Right atrium auricular region (tissue), 2 donors: ENCODE results near the gene UNC5C. TPM values are rescaled to one million over a fixed set of nuclear protein-coding genes. Genes with fewer than 3 reads are reported as not detected.

Experiments
- DNase-seq: peaks from one replicate; pipeline ENCODE4 v3.0.0-alpha.2; 2019; ENCODE audit warnings: low spot score
- H3K27ac ChIP-seq, 2 donors: fragments of 200-600 bp; sonication (generic); 1 replicate in 1 of 2; 2 replicates in 1 of 2; pipeline ENCODE4 v1.5.1; 2016 to 2019
- H3K27me3 ChIP-seq, 2 donors: fragments of 200-600 bp; sonication (generic); one replicate each; pipeline versions ENCODE4 v1.5.1 to v1.6.0; 2017 to 2019
- H3K36me3 ChIP-seq: fragments of 200-600 bp; sonication (generic); one replicate; pipeline ENCODE4 v1.5.1; 2016
- H3K4me1 ChIP-seq, 2 donors: fragments of 200-600 bp; sonication (generic); one replicate each; pipeline versions ENCODE4 v1.5.1 to v1.6.0; 2017 to 2019
- H3K4me3 ChIP-seq, 2 donors: fragments of 200-600 bp; sonication (generic); 1 replicate in 1 of 2; 2 replicates in 1 of 2; pipeline ENCODE4 v1.5.1; 2017 to 2019; ENCODE audit warnings: mild to moderate bottlenecking in 1 of 2, moderate library complexity in 1 of 2
- H3K9me3 ChIP-seq, 2 donors: fragments of 200-600 bp; sonication (generic); one replicate each; pipeline ENCODE4 v1.5.1; 2019
- total RNA-seq, 2 donors: library from RNA; depleted of rRNA; stranded (reverse); fragments of >200 nt; gene quantifications; one replicate each; pipeline ENCODE4 v1.1.0, GENCODE V29; 2016
- TF ChIP-seq, protein P1 (sequence below), 2 donors: fragments of 200-600 bp; sonication (generic); IDR thresholded peaks; one replicate each; pipeline ENCODE4 v1.5.1; 2019; ENCODE audit warnings: antibody characterized with exemption in 2 of 2

UNC5C gene
- total RNA-seq, 2 donors from 2014 or later: 3.8 to 4.6 TPM

DNA sequence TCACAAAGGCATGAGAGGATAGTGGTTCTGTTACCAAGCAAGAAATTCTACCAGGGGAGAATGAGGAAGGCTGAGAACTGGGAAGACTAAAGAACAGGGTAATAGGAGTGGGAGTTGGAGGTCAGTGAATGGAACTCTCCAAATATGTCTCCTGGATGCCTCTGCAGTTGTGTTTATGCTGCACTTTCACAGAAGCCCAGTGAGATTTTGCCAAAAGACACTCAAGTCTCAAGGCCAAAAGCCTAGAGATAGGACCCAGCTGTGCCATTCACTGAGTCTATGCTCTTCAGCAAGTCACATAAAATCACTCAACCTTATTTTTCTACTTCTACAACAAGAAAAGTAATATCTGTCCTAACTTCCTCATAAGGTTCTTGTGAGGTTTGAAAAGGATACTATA, 285.4 kb downstream of the UNC5C start:
- no peak overlapping the region for H3K27ac ChIP-seq
- no peaks in the 10 kb centered on the region for H3K4me1 ChIP-seq
- TF ChIP-seq, protein P1, sequence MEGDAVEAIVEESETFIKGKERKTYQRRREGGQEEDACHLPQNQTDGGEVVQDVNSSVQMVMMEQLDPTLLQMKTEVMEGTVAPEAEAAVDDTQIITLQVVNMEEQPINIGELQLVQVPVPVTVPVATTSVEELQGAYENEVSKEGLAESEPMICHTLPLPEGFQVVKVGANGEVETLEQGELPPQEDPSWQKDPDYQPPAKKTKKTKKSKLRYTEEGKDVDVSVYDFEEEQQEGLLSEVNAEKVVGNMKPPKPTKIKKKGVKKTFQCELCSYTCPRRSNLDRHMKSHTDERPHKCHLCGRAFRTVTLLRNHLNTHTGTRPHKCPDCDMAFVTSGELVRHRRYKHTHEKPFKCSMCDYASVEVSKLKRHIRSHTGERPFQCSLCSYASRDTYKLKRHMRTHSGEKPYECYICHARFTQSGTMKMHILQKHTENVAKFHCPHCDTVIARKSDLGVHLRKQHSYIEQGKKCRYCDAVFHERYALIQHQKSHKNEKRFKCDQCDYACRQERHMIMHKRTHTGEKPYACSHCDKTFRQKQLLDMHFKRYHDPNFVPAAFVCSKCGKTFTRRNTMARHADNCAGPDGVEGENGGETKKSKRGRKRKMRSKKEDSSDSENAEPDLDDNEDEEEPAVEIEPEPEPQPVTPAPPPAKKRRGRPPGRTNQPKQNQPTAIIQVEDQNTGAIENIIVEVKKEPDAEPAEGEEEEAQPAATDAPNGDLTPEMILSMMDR (IDR thresholded peaks at IDR 0.05): no peak
- no peaks in the 10 kb centered on the region for H3K9me3 ChIP-seq
- no peak for DNase-seq
- H3K27me3 ChIP-seq: no peaks in the 10 kb centered on the region
- H3K4me3 ChIP-seq: no peak overlapping the region
- no peaks in the 10 kb centered on the region for H3K36me3 ChIP-seq

DNA sequence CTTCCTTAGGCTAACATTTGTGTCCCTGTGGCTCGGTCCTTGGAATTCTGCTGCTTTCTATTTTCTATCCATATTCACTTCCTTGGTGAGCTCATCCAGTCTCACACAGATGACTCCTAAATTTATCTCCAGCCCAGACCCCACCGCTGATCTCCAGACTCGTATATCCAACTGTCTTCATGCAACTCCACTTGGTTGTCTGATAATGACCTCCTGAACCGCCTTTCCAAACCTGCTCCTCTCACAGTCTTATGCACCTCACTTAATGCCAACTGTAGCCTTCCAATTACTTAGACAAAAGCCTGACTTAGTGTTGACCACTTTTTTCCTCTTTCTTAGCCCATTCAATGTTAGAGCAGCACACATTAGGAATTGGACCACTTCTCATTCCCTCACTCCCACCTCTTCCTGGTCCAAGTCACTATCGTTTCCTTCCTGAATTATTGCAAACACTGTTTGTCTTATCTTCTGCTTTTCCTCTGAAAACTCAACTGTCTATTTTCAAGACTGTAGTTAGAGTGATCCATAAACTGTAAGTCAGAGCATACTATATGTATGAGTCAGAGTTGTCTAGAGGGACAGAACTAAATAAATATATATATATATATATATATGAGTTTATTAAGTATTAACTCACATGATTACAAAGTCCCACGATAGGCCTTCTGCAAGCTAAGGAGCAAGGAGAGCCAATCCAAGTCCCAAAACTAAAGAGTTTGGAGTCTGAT, 292.5 kb downstream of the UNC5C start:
- Histone ChIP-seq H3K4me3 (no peak overlapping the region), H3K27me3 (no peaks in the 10 kb centered on the region), H3K36me3 (no peaks in the 10 kb centered on the region), H3K9me3 (no peaks in the 10 kb centered on the region), H3K27ac (peak overlapping the region in 1 of 2 donors; percentile 23), H3K4me1 (no peaks in the 10 kb centered on the region)
- no peak for DNase-seq
- TF ChIP-seq, protein P1 (IDR thresholded peaks at IDR 0.05): no peak

DNA sequence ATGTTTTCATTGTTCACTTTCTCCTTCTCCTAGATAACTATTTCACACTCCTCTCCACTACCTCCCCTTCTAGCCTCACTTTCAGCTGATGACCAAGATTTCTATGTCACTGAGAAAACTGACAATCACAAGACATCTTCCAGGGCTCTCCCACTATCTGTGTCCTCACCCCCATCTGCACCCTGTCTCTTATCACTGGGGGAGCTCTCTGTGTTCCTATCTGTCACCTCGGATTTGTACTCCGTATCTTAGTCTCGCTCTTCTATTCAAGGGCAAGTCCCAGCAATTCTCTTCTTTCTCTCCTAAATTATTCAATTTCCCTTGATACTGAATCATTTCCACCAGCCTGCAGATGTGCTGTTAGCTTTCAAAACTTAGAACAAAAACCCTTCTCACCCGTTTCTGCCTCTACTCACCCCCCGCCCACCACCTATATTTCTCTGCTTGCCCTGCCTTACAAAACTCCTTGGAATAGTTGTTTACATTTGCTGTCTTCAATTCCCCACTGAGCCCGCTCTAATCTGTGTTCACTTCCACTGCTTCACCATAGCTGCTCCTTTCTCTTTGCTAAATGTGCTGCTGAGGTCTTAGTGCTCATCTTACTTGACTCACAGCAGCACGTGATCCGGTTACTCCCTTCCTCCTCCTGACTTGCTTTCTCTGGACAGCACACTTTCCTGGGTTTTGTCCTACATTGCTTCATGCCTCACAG, 293.2 kb downstream of the UNC5C start:
- H3K4me1 ChIP-seq: no peaks in the 10 kb centered on the region
- H3K27ac ChIP-seq: peak overlapping the region in 1 of 2 donors; percentile 36
- peak; percentile 60 for DNase-seq
- H3K36me3 ChIP-seq: no peaks in the 10 kb centered on the region
- TF ChIP-seq, protein P1 (IDR thresholded peaks at IDR 0.05): no peak
- H3K4me3 ChIP-seq: no peak overlapping the region
- no peaks in the 10 kb centered on the region for H3K27me3 ChIP-seq
- no peaks in the 10 kb centered on the region for H3K9me3 ChIP-seq

DNA sequence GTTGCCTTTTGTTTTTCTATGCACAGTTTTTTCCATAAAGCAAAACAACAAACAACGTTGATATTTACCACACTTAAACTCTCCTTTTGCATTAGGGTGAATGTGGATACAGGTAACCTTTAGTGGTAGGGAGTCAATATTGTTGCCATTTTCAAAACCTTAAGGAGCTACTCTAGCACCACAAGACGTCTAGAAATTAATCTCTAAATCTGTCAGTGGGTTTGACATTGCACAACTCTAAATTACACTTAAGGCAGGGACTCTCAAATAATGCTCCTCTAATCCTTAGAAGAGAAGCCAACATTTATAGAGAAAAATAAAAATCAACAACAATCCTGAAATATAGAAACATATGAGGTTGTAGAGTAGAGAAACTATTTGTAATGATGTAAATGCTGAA, 297.2 kb downstream of the UNC5C start:
- H3K4me1 ChIP-seq: no peaks in the 10 kb centered on the region
- no peaks in the 10 kb centered on the region for H3K36me3 ChIP-seq
- H3K27me3 ChIP-seq: no peaks in the 10 kb centered on the region
- no peaks in the 10 kb centered on the region for H3K9me3 ChIP-seq
- DNase-seq: no peak
- no peak overlapping the region for H3K27ac ChIP-seq
- TF ChIP-seq, protein P1 (IDR thresholded peaks at IDR 0.05): no peak
- no peak overlapping the region for H3K4me3 ChIP-seq

DNA sequence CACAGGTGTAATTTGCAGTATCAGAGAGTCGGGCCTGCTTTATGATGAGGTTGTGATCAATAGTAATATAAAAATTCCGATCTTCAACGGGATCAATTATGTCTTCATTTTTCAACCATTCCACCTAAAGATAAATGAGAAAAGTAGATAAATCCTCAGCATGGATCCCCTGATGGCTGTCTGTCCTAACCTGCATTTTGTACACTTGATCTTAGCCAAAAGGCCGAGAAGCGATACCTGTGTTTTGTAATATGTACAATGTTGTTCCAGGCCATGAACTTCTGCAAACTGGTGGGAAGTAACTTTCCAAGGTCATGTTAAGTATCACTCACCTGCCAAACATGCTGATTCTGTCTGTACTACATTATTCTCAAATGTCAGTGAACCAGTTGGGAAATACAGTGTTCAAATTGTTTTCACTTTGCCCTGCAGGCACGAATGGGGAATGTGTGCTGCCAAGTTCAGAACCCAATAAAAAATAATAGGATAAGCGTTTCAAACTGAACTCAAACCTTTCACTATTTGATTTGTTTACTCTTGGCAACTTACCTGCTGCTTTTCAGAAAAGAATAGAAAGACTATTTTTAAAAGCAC, 298.1 kb downstream of the UNC5C start:
- TF ChIP-seq, protein P1 (IDR thresholded peaks at IDR 0.05): no peak
- no peak overlapping the region for H3K4me3 ChIP-seq
- H3K27ac ChIP-seq: no peak overlapping the region
- no peaks in the 10 kb centered on the region for H3K4me1 ChIP-seq
- no peak for DNase-seq
- no peaks in the 10 kb centered on the region for H3K9me3 ChIP-seq
- H3K27me3 ChIP-seq: no peaks in the 10 kb centered on the region
- H3K36me3 ChIP-seq: no peaks in the 10 kb centered on the region
